D341Med (cell line): Measurements from ENCODE around the gene L3MBTL4.

Source experiments
- DNase-seq: peaks from one replicate; pipeline ENCODE4 v3.0.0; 2012; ENCODE audit warnings: low spot score

Gene L3MBTL4

GRCh38 chr18:6363216-6363615, 51.5 kb downstream of the L3MBTL4 start:
- DNase-seq = no peak

DNA sequence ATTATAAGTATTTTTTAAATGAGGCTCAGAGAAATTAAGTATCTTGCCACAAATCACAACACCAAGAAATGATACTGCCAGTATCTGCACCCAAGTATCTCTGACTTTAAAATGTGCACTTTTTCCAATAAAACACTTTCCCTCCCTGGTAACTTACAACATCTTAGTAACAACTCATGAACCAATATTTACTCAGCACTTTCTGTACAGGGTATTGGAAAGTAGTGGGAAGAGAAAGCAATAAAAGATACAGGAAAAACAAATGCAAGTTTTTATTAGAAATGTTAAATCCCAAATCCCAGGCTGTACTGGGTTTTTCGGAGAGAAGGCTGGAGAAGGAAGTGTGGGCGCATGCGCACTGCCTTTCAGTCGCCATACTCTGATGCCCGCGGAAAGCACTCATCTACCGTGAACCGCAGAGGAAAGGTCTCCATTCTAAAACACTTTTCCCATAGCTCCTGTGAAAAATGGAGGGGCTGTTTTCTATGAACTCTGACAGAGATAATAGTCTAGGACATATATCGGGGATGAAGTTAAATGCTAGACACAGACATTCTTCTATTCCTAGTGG, 52.1 kb downstream of the L3MBTL4 start:
- no peak for DNase-seq

DNA sequence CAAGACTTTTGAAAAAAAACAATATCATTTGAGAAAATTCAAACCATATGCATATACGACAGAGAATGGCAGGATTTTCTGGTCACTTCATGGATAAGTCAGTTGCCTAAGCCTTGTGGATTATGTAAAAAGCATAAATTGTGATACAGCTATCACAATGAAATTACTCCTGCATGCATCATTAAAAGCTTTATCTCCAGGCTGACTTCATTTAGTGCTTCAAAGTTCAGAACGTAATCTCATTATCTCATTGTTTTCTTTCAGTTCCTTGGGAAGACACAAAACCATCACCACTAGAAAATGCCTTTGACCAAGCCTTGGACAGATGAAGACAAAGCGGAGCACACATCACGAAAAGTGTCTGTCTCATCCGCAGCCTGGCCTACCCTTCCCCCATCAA, 57.0 kb downstream of the L3MBTL4 start:
- DNase-seq = no peak

- DNase-seq = no peak
These were observed 58.7 kb downstream of the L3MBTL4 start for GRCh38 chr18:6355789-6356589.

- DNase-seq = no peak
These were observed 62.4 kb downstream of the L3MBTL4 start for GRCh38 chr18:6352275-6352674.

- DNase-seq = no peak
These were observed 71.7 kb downstream of the L3MBTL4 start for GRCh38 chr18:6342990-6343389.

- DNase-seq = no peak
These were observed 73.0 kb downstream of the L3MBTL4 start for GRCh38 chr18:6341709-6342108.

DNA sequence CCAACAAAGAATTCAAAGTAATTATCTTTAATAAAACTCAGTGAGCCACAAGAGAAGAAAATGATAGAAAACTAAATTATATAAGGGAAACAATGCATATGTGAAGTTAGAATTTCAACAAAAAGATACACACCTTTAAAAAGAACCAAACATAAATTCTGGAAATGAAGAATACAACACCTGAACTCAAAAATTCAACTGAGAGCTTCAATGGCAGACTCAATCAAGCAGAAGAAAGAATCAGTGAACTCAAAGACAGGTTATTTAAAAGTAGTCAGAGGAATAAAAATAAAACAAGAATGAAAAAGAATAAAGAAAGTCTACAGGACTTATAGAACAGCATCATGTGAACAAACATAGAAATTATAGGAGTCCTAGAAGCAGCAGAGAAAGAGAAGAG, 73.4 kb downstream of the L3MBTL4 start:
- DNase-seq = no peak

DNA sequence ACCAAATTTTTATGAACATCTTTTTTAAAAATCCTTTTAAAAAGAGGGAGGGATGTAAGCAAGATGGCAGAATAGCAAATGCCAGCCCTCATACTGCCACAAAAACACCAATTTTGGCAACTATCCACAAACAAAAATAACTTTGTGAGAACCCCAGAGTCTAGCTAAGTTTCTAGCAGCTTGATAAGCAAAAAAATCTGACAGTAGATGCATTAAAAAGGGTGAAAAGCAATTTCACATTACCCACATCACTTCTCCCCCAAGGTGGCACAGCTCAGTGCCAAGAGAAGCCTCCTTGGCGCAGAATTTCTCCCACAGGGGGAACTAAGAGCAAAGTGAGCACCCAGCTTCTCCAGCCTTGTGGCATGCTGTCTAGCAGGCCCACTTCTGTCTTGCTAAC, 74.6 kb downstream of the L3MBTL4 start:
- no peak for DNase-seq

GRCh38 chr18:6336239-6336638, 78.5 kb downstream of the L3MBTL4 start:
- no peak for DNase-seq

- DNase-seq = no peak
These were observed 80.7 kb downstream of the L3MBTL4 start for GRCh38 chr18:6333981-6334380.

DNA sequence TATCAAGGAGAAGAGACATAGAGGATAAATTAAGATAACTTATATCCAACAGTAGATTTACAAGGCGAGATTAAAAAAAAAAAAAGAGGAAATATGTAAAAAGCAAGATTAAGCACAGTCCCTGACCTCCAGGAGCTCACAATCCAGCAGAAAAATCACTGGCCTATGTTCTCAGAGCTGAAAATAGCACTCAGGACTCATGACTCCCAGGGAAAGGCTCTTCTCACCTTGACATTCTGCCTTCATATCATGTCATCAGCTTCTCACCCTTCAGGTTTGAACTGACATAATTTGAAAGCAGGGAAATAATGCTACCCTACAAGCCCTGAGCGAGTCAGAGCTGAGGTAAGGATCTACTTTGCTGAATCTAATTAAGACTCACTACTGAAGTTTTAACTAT, 82.8 kb downstream of the L3MBTL4 start:
- no peak for DNase-seq

GRCh38 chr18:6330786-6331185, 83.9 kb downstream of the L3MBTL4 start:
- DNase-seq = no peak

- DNase-seq = no peak
These were observed 86.1 kb downstream of the L3MBTL4 start for GRCh38 chr18:6328621-6329010.

- DNase-seq = no peak
These were observed 86.7 kb downstream of the L3MBTL4 start for GRCh38 chr18:6327895-6328620.

DNA sequence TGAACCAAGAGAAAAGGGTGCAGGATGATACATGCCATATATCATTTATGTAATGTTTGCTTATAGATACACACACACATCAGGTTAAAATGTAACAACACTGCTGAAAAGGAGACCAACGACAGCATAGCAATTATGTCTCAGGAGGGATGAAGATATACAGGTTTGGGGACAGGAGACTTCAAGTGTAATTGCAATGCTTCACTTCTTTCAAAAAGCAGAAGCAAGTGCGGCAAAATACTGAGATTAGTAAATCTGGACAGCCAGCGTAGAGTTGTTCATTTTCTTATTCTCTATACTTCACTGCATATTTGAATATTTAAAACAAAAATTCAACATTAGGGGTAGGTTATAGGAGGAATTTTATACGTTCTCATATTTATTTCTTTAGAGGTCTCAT, 87.2 kb downstream of the L3MBTL4 start:
- no peak for DNase-seq

GRCh38 chr18:6326566-6326965, 88.1 kb downstream of the L3MBTL4 start:
- no peak for DNase-seq

- no peak for DNase-seq
These were observed 91.3 kb downstream of the L3MBTL4 start for GRCh38 chr18:6323319-6323889.

GRCh38 chr18:6315517-6316331, 99.0 kb downstream of the L3MBTL4 start:
- DNase-seq = no peak

GRCh38 chr18:6313415-6313814, 101.3 kb downstream of the L3MBTL4 start:
- DNase-seq = no peak

- DNase-seq = no peak
These were observed 103.1 kb downstream of the L3MBTL4 start for GRCh38 chr18:6311456-6312215.
